ENCODE data around the gene CACNB4.

The CACNB4 gene

DNA sequence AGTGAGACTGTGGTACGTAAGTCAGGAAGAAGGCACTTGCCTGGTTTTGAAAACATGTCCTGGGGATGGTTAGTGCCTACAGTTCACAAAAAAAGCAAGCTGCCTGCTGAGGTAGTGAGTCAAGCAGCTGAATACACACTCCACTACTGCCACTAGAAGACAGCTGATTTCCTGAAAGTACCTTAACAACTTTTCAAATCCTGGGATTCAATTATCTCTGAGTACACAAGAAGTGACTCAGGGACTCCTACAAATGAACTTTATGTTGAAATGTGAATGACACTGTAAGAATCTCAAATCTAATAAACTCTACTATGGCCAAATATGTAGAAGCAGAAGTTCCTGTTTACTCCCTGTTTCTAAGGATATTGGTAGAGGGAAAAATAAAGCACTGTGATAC, 212.6 kb downstream of the CACNB4 start:
- TF ChIP-seq CTCF (IDR thresholded peaks at IDR 0.05; ENCODE audit: low read depth, low read length), result no peak
- Histone ChIP-seq H3K27me3 (ENCODE audit: insufficient read depth, low read depth, severe bottlenecking) (no peaks in the 10 kb centered on the region), H3K36me3 (no peaks in the 10 kb centered on the region), H3K27ac (no peak overlapping the region), H3K9me3 (ENCODE audit: severe bottlenecking) (no peaks in the 10 kb centered on the region), H3K4me3 (ENCODE audit: low read depth, low read length) (no peak overlapping the region)
- no peak for DNase-seq

- Histone ChIP-seq H3K4me3 (ENCODE audit: low read depth, low read length) (no peak overlapping the region), H3K9me3 (ENCODE audit: severe bottlenecking) (no peaks in the 10 kb centered on the region), H3K27me3 (ENCODE audit: insufficient read depth, low read depth, severe bottlenecking) (no peaks in the 10 kb centered on the region), H3K27ac (no peak overlapping the region), H3K36me3 (no peaks in the 10 kb centered on the region)
- no peak for DNase-seq
- no peak for TF ChIP-seq CTCF (IDR thresholded peaks at IDR 0.05; ENCODE audit: low read depth, low read length)
These were observed 215.9 kb downstream of the CACNB4 start for GRCh38 chr2:151882786-151883445.

- TF ChIP-seq CTCF (IDR thresholded peaks at IDR 0.05; ENCODE audit: low read depth, low read length), result no peak
- Histone ChIP-seq H3K36me3 (no peaks in the 10 kb centered on the region), H3K27me3 (ENCODE audit: insufficient read depth, low read depth, severe bottlenecking) (no peaks in the 10 kb centered on the region), H3K27ac (no peak overlapping the region), H3K9me3 (ENCODE audit: severe bottlenecking) (no peaks in the 10 kb centered on the region), H3K4me3 (ENCODE audit: low read depth, low read length) (no peak overlapping the region)
- DNase-seq, result no peak
These were observed 217.5 kb downstream of the CACNB4 start for GRCh38 chr2:151881342-151881741.

DNA sequence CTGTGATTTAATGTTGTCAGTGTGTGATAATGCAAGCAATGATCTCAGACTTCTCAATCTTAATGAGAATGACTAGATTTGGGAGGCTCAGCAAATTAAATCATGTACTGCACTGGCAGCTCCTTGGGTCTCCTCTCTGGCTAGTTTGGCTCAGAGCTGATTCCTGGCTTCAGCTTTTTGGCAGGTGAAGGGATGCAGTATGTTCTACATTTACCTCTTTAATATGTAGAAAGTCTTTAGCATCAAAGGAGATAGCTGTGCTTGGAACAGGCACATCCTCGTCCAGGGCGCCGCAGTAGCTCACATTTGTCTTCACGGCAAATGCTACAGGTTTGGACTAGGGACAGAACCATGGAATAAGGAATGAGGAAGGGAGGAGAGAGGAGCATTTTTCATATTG, 218.3 kb downstream of the CACNB4 start:
- H3K36me3 ChIP-seq, result no peaks in the 10 kb centered on the region

GRCh38 chr2:151878655-151879563, 219.9 kb downstream of the CACNB4 start:
- DNase-seq, result no peak
- Histone ChIP-seq H3K27ac (no peak overlapping the region), H3K36me3 (no peaks in the 10 kb centered on the region), H3K9me3 (ENCODE audit: severe bottlenecking) (no peaks in the 10 kb centered on the region), H3K27me3 (ENCODE audit: insufficient read depth, low read depth, severe bottlenecking) (no peaks in the 10 kb centered on the region), H3K4me3 (ENCODE audit: low read depth, low read length) (no peak overlapping the region)
- no peak for TF ChIP-seq CTCF (IDR thresholded peaks at IDR 0.05; ENCODE audit: low read depth, low read length)

More for the DNA sequence above, 218.3 kb downstream of the CACNB4 start:
- H3K9me3 ChIP-seq (ENCODE audit: severe bottlenecking), result no peaks in the 10 kb centered on the region
- TF ChIP-seq CTCF (IDR thresholded peaks at IDR 0.05; ENCODE audit: low read depth, low read length), result no peak
- no peak overlapping the region for H3K27ac ChIP-seq
- no peaks in the 10 kb centered on the region for H3K27me3 ChIP-seq (ENCODE audit: insufficient read depth, low read depth, severe bottlenecking)
- H3K4me3 ChIP-seq (ENCODE audit: low read depth, low read length), result no peak overlapping the region
- no peak for DNase-seq

Measured in WERI-Rb-1 (cell line).